MM.1S (cell line): ENCODE data around the gene IGSF6.

Experiments used
- CTCF ChIP-seq: fragments of 300-600 bp; sonication (generic); IDR thresholded peaks from 2 replicates; pipeline ENCODE4 v1.5.1; 2016; ENCODE audit warnings: antibody characterized with exemption, low read length, mixed read lengths
- EZH2phosphoT487 ChIP-seq: fragments of 300-600 bp; sonication (generic); IDR thresholded peaks from 2 replicates; pipeline ENCODE4 v1.6.1; 2018; ENCODE audit warnings: antibody characterized with exemption, low read length

GRCh38 chr16:21597561-21598030 lies 54.8 kb downstream of the IGSF6 start:
- TF ChIP-seq CTCF: no peak
- no peak for TF ChIP-seq EZH2phosphoT487
